Measurements from ENCODE around the gene SLC41A1. TPM values are rescaled to one million over a fixed set of nuclear protein-coding genes. Genes with fewer than 3 reads are reported as not detected.
A peak's percentile ranks its signal among the peaks of the same experiment; 100 is the strongest.

Gene SLC41A1
- total RNA-seq, 1 donor from 2014 or later = 32.2 TPM

- DNase-seq (ENCODE audit: low read depth) = no peak
Measured at GRCh38 chr1:205822397-205822796, 9.4 kb upstream of the SLC41A1 start.

- DNase-seq (ENCODE audit: low read depth) = no peak
Measured at GRCh38 chr1:205817988-205818387, 5.0 kb upstream of the SLC41A1 start.

- no peak for DNase-seq (ENCODE audit: low read depth)
Measured at GRCh38 chr1:205817364-205817763, 4.4 kb upstream of the SLC41A1 start.

GRCh38 chr1:205813755-205814058 lies 709 bp upstream of the SLC41A1 start:
- peak; percentile 49 for DNase-seq (ENCODE audit: low read depth)

- DNase-seq (ENCODE audit: low read depth) = no peak
Measured at GRCh38 chr1:205812271-205812877, 624 bp downstream of the SLC41A1 start.

- no peak for DNase-seq (ENCODE audit: low read depth)
Measured at GRCh38 chr1:205811660-205812059, 1.3 kb downstream of the SLC41A1 start.

GRCh38 chr1:205810448-205811157 lies 2.4 kb downstream of the SLC41A1 start:
- DNase-seq (ENCODE audit: low read depth) = no peak

- no peak for DNase-seq (ENCODE audit: low read depth)
Measured at GRCh38 chr1:205809942-205810345, 3.1 kb downstream of the SLC41A1 start.

- DNase-seq (ENCODE audit: low read depth) = no peak
Measured at GRCh38 chr1:205809469-205809868, 3.5 kb downstream of the SLC41A1 start.

- no peak for DNase-seq (ENCODE audit: low read depth)
Measured at GRCh38 chr1:205805082-205805711, 7.8 kb downstream of the SLC41A1 start.

- DNase-seq (ENCODE audit: low read depth) = no peak
Measured at GRCh38 chr1:205804605-205805004, 8.4 kb downstream of the SLC41A1 start.

GRCh38 chr1:205803986-205804385 lies 9.0 kb downstream of the SLC41A1 start:
- no peak for DNase-seq (ENCODE audit: low read depth)

GRCh38 chr1:205802060-205802459 lies 10.9 kb downstream of the SLC41A1 start:
- DNase-seq (ENCODE audit: low read depth) = no peak

- no peak for DNase-seq (ENCODE audit: low read depth)
Measured at GRCh38 chr1:205800981-205801703, 11.9 kb downstream of the SLC41A1 start.

GRCh38 chr1:205800427-205800826 lies 12.6 kb downstream of the SLC41A1 start:
- DNase-seq (ENCODE audit: low read depth) = no peak

- DNase-seq (ENCODE audit: low read depth) = no peak
Measured at GRCh38 chr1:205798577-205798976, 14.4 kb downstream of the SLC41A1 start.

GRCh38 chr1:205797168-205797567 lies 15.8 kb downstream of the SLC41A1 start:
- DNase-seq (ENCODE audit: low read depth) = no peak

GRCh38 chr1:205794011-205794730 lies 18.8 kb downstream of the SLC41A1 start:
- DNase-seq (ENCODE audit: low read depth) = no peak

GRCh38 chr1:205792961-205793673 lies 19.9 kb downstream of the SLC41A1 start:
- no peak for DNase-seq (ENCODE audit: low read depth)

- no peak for DNase-seq (ENCODE audit: low read depth)
Measured at GRCh38 chr1:205792481-205792881, 20.5 kb downstream of the SLC41A1 start.

GRCh38 chr1:205791568-205792180 lies 21.3 kb downstream of the SLC41A1 start:
- peak; percentile 38 for DNase-seq (ENCODE audit: low read depth)

Measured in renal cortical epithelial cell (primary cell).